Astrocyte (in vitro differentiated cells and primary cell): ENCODE data around the gene IL4I1. TPM values are rescaled to one million over a fixed set of nuclear protein-coding genes. Genes with fewer than 3 reads are reported as not detected.

ENCODE experiments used
- DNase-seq: peaks from one replicate; pipeline ENCODE4 v3.0.0-alpha.2; 2010; ENCODE audit warnings: low read depth
- FAIRE-seq: peaks from 2 replicates; lab custom pipeline; 2011; peaks lifted over from hg19 to GRCh38; lab: Jason Lieb, UNC
- H2AFZ ChIP-seq: 2 replicates; pipeline ENCODE4 v1.6.0; 2012; ENCODE audit warnings: low read depth, low read length, inconsistent platforms
- H3K27ac ChIP-seq: 2 replicates; pipeline ENCODE4 v1.5.1; 2011; ENCODE audit warnings: low read depth, low read length, inconsistent platforms
- H3K27me3 ChIP-seq: 2 replicates; pipeline ENCODE4 v1.6.0; 2011; ENCODE audit warnings: low read length, inconsistent platforms; ENCODE audit not compliant: insufficient read depth
- H3K36me3 ChIP-seq: 2 replicates; pipeline ENCODE4 v1.5.1; 2011; ENCODE audit warnings: low read length, inconsistent platforms; ENCODE audit not compliant: insufficient read depth
- H3K4me1 ChIP-seq: 2 replicates; pipeline ENCODE4 v1.5.1; 2011; ENCODE audit warnings: low read length, inconsistent platforms; ENCODE audit not compliant: insufficient read depth
- H3K4me2 ChIP-seq: 2 replicates; pipeline ENCODE4 v1.6.0; 2012; ENCODE audit warnings: low read length, inconsistent platforms
- H3K4me3 ChIP-seq: 2 replicates; pipeline ENCODE4 v1.5.1; 2011; ENCODE audit warnings: low read depth, mild to moderate bottlenecking, low read length, inconsistent platforms; ENCODE audit not compliant: insufficient read depth
- H3K79me2 ChIP-seq: 2 replicates; pipeline ENCODE4 v1.6.0; 2012; ENCODE audit warnings: mild to moderate bottlenecking, low read length, inconsistent platforms; ENCODE audit not compliant: insufficient read depth
- H3K9ac ChIP-seq: 2 replicates; pipeline ENCODE4 v1.6.0; 2012; ENCODE audit warnings: mild to moderate bottlenecking, low read length, inconsistent platforms
- H3K9me3 ChIP-seq: 2 replicates; pipeline ENCODE4 v1.5.1; 2012; ENCODE audit warnings: low read depth, mild to moderate bottlenecking, low read length, inconsistent platforms; ENCODE audit not compliant: insufficient read depth
- H4K20me1 ChIP-seq: 2 replicates; pipeline ENCODE4 v1.6.0; 2012; ENCODE audit warnings: low read length, inconsistent platforms; ENCODE audit not compliant: insufficient read depth
- H3K27ac Mint-ChIP-seq: one replicate; pipeline ENCODE4 v1.8.0; 2021; ENCODE audit warnings: mild to moderate bottlenecking, mixed read lengths; ENCODE audit not compliant: unreplicated experiment
- H3K27me3 Mint-ChIP-seq: one replicate; pipeline ENCODE4 v1.8.0; 2021; ENCODE audit warnings: low read depth, mixed read lengths; ENCODE audit not compliant: unreplicated experiment
- H3K36me3 Mint-ChIP-seq: one replicate; pipeline ENCODE4 v1.8.0; 2021; ENCODE audit warnings: low read depth, mixed read lengths; ENCODE audit not compliant: unreplicated experiment
- H3K4me1 Mint-ChIP-seq: one replicate; pipeline ENCODE4 v1.8.0; 2021; ENCODE audit warnings: low read depth, mixed read lengths; ENCODE audit not compliant: unreplicated experiment
- H3K4me3 Mint-ChIP-seq: one replicate; pipeline ENCODE4 v1.8.0; 2021; ENCODE audit warnings: mild to moderate bottlenecking, moderate library complexity, mixed read lengths; ENCODE audit not compliant: unreplicated experiment
- H3K9me3 Mint-ChIP-seq: one replicate; pipeline ENCODE4 v1.8.0; 2021; ENCODE audit warnings: mild to moderate bottlenecking, mixed read lengths; ENCODE audit not compliant: unreplicated experiment
- EZH2 ChIP-seq: IDR thresholded peaks from 2 replicates; pipeline ENCODE4 v1.6.1; 2012; ENCODE audit warnings: mild to moderate bottlenecking, low read length, inconsistent platforms; ENCODE audit not compliant: insufficient read depth
- total RNA-seq: library from RNA; stranded (reverse); gene quantifications from 2 replicates; pipeline ENCODE4 v1.2.1, GENCODE V29; 2021
- TF ChIP-seq, protein P1 (sequence below): IDR thresholded peaks from 2 replicates; pipeline ENCODE4 v1.5.1; 2011; ENCODE audit warnings: low read depth, mild to moderate bottlenecking, inconsistent platforms, low read length, moderate library complexity; ENCODE audit not compliant: insufficient read depth

The IL4I1 gene
- total RNA-seq, 1 donor from 2014 or later: 0.27 TPM

DNA sequence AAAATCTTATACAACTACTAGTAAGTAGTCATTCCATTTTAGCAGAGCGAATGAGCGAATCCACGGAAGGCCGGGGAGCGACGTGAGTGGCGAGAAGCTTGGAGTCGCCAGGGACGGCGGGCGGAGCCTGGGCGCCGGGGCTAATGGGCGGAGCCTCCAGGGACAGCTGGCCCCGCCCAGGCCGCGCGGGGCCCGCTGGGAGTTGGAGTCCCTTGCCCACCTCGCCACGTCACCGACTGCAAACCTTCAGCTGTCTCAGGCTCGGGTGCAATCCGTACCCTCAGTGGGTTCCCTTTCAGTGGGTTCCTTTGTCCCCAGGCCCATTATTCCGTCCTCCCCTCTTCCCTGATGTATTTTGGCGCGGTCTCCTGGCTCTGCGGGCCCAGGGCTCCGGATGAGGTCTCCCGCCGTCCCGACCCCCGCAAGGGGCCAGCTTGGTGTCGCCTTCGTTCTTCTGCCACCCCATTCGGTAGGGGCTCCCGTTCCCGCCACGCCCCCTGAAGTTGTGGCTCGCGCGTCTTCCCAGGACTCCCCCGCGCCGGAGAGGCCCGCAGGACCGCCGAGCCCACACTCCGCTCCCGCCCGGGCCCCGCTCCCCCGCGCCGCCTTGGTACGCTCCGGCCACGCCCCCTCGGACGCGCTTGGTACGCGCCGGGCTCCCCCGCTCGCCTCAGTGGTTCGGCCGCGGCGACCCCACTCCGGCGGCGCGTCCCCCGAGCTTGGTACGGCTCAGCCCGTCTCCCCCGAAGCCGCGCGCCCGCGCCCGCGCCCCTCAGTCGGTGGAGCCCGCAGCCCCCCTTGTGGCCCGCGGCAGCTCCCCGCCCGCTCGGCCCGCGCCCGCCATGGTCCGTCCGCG lies 46.0 kb downstream of the IL4I1 start, which contains the start of gene PTOV1:
Gene PTOV1 (plus strand): TSS at position 673 of the 856 bp plus-strand sequence.
- TF ChIP-seq EZH2: no peak
- TF ChIP-seq, protein P1, sequence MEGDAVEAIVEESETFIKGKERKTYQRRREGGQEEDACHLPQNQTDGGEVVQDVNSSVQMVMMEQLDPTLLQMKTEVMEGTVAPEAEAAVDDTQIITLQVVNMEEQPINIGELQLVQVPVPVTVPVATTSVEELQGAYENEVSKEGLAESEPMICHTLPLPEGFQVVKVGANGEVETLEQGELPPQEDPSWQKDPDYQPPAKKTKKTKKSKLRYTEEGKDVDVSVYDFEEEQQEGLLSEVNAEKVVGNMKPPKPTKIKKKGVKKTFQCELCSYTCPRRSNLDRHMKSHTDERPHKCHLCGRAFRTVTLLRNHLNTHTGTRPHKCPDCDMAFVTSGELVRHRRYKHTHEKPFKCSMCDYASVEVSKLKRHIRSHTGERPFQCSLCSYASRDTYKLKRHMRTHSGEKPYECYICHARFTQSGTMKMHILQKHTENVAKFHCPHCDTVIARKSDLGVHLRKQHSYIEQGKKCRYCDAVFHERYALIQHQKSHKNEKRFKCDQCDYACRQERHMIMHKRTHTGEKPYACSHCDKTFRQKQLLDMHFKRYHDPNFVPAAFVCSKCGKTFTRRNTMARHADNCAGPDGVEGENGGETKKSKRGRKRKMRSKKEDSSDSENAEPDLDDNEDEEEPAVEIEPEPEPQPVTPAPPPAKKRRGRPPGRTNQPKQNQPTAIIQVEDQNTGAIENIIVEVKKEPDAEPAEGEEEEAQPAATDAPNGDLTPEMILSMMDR: no peak
- H3K4me3 ChIP-seq: peak within 1 kb of the TSS; percentile 75
- no peaks in the 10 kb centered on the region for H3K27me3 Mint-ChIP-seq
- H3K36me3 Mint-ChIP-seq: peaks cover 19% of the 10 kb centered on the region
- H3K9ac ChIP-seq: peak within 1 kb of the TSS; percentile 99
- H4K20me1 ChIP-seq: peaks cover 55% of the 10 kb centered on the region
- H3K4me3 Mint-ChIP-seq: peak within 1 kb of the TSS; percentile 93
- peak within 1 kb of the TSS; percentile 80 for H2AFZ ChIP-seq
- FAIRE-seq (no peak), DNase-seq (peak; percentile 75)
- H3K4me2 ChIP-seq: peak within 1 kb of the TSS; percentile 93
- H3K27ac ChIP-seq: peak within 1 kb of the TSS; percentile 97
- peak within 1 kb of the TSS; percentile 92 for H3K27ac Mint-ChIP-seq
- peaks cover 13% of the 10 kb centered on the region for H3K9me3 Mint-ChIP-seq
- peaks cover 50% of the 10 kb centered on the region for H3K79me2 ChIP-seq
- no peaks in the 10 kb centered on the region for H3K9me3 ChIP-seq
- no peaks in the 10 kb centered on the region for H3K27me3 ChIP-seq
- no peaks in the 10 kb centered on the region for H3K36me3 ChIP-seq
- H3K4me1 ChIP-seq: peaks cover 28% of the 10 kb centered on the region
- H3K4me1 Mint-ChIP-seq: peaks cover 24% of the 10 kb centered on the region

DNA sequence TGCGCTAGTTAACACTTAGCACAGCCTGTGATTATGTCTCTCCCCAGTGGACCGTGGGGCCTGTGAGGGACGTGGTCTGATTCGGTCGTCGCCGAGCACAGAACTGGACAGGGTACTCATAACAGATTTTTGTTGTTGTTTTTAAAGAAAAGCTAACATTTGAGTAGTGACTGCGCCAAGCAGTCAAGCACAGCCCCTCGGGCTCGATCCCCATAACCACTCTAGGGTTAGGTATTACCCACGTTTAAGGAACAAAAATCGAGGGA lies 46.5 kb downstream of the IL4I1 start:
- Histone ChIP-seq H3K4me3 (peak overlapping the region; percentile 75), H3K9ac (peak overlapping the region; percentile 99), H4K20me1 (peaks cover 49% of the 10 kb centered on the region), H3K4me1 (peaks cover 28% of the 10 kb centered on the region), H2AFZ (no peak overlapping the region), H3K4me2 (peak overlapping the region; percentile 93), H3K79me2 (peaks cover 44% of the 10 kb centered on the region), H3K27me3 (no peaks in the 10 kb centered on the region), H3K9me3 (no peaks in the 10 kb centered on the region), H3K36me3 (no peaks in the 10 kb centered on the region), H3K27ac (peak overlapping the region; percentile 97)
- Mint-ChIP-seq H3K27ac (peak overlapping the region; percentile 34), H3K9me3 (peaks cover 13% of the 10 kb centered on the region), H3K4me3 (peak overlapping the region; percentile 83), H3K4me1 (peaks cover 24% of the 10 kb centered on the region), H3K36me3 (peaks cover 17% of the 10 kb centered on the region), H3K27me3 (no peaks in the 10 kb centered on the region)
- DNase-seq (no peak), FAIRE-seq (no peak)
- no peak for TF ChIP-seq EZH2
- TF ChIP-seq, protein P1: no peak
